GM18505 (cell line): ENCODE results near the gene ZNF772.
"Not testable (repeated sequence)": the region's sequence is repeated elsewhere in the genome, so short reads cannot be mapped to it uniquely, and the experiment has no call there.

Source experiments
- ATAC-seq: cut with Tn5 transposase; IDR thresholded peaks from one replicate; pipeline ENCODE4 v1.9.1; 2021; ENCODE audit not compliant: unreplicated experiment
- POLR2A ChIP-seq: IDR thresholded peaks from 4 replicates; pipeline ENCODE4 v1.6.1; 2011; ENCODE audit warnings: borderline replicate concordance; ENCODE audit not compliant: insufficient read depth, insufficient read length; ENCODE audit errors: extremely low read depth

Gene ZNF772

DNA sequence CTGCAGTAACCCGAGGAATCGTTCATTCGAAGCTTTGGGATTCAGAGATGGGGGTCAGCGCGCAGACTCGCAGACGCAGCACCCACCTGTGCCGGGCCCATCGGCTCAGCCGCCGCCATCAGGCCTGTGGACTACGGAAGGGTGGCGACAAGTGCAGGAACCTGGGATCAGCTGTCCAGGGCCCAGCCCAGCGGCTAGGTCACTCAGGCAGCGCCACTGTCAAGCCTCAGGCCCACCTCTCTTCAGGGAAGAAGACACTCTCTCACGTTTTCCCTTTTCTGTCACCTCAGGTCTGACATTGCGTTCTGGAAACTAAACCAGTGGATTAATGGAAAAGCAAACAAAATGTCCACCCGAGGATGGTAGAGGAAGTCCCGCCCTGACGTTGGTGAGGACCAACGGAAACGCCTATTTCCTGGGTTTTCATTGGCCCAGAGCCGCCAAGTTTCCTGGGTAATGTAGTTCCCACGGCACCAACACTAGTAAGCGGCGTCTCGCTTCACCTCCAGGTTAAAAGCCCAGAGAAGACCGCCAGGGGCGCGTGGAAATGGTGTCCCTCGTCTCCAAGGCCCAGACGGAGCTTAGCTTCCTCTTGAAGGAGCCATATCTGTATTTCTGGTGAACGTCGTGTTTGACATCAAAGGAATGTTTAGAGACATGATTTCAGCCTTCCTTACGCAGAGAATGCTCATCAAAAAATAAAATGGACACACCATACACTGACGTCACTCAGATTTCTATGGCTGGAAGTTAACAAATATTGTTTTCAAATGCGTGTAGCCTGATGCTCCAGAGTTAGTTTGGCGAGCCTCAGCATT lies at the start of gene ZNF772:
ZNF772 (minus strand) TSS at position 376 of the 818 bp plus-strand sequence; CDS start at position 119, 257 bp downstream.
- TF ChIP-seq POLR2A = peak; percentile 48
- ATAC-seq = peak; percentile 96

DNA sequence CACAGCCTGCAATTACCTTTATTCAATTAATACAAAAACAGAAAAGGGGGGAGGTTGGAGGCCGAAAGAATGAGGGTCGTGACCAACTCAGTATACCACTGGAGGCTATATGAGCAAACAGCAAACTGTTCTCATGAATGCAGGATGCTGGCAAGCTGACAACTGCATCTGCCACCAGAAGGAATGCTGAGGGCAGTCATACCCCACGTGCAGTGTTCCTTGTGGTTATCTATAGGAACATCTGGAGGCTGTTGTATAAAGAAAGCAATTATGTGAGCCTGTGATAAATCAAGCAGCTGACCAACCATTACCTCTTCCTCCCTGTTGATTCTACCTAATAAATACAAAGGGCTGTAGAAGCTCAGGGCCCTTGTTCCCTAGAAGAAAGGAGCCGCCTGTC lies 40.7 kb upstream of the ZNF772 start:
- ATAC-seq = not testable (repeated sequence)

DNA sequence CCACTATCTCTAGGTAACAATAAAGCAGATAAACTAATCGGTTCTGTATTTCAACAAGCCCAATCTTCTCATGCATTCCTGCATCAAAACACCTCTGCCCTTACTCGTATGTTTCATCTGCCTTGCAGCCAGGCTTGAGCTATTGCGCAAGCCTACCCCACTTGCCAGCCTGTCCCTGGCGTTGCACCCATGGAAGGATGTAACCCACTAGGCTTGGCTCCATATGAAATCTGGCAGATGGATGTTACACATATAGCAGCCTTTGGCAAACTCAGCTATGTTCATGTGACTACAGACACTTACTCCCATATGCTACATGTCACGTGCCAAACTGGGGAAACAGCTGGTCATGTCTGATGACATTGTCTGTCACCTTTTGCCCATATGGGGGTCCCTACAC lies 37.9 kb upstream of the ZNF772 start:
- ATAC-seq = no peak
- TF ChIP-seq POLR2A = no peak

DNA sequence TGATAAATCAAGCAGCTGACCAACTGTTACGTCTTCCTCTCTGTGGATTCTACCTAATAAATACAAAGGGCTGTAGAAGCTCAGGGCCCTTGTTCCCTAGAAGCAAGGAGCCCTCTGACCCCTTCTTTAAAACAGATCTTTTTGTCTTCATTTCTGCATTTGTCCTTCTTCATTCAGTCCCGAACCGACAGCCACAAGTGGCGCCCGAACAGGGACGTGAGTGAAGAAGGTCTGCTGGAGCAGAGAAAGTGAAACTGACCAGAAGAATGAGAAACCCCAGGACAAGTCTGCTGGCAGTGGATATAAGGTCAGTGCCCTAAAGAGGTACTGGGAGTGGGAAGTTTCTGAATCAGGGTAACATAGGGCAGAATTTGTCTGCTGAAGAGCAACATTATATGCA lies 35.5 kb upstream of the ZNF772 start:
- no peak for ATAC-seq
- TF ChIP-seq POLR2A = no peak

- ATAC-seq = no peak
- TF ChIP-seq POLR2A = no peak
Observed at GRCh38 chr19:57511484-57511883, 34.1 kb upstream of the ZNF772 start.

DNA sequence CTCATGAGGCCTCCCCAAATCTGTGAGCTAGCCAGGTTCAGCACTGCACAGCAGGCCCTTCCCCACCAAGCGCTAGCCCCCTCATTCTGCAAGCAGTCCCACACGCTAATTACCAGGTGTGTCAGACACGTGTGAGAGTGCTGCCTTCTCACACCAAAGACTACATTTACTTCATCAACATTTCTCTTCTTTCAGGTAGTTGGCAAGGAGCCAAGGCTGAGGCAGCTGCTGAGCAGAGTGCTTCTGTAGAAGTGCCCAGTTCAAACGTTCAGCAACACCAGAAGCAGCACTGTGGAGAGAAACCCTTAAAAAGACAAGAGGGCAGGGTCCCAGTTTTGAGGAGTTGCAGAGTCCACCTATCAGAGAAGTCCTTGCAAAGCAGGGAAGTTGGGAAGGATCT lies 28.8 kb upstream of the ZNF772 start:
- no peak for TF ChIP-seq POLR2A
- ATAC-seq = no peak

DNA sequence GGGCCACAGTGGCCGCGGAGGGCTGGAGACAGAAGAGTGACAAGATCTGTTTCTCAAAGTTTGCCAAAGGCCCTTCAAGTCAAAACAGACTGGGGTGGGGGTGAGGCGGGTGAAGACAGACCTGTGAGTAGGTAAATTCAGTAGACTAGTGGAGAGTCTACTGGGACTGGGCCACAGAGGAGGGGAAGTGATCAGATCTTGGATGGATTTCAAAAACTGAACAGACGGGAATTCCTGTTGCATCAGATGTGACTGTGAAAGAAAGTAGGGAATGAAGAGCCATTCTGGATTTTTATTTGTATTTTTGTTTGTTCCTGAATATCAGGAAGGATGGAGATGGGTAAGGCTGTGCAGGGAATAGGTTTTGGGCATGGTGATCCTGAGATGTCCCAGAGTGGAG lies 23.0 kb upstream of the ZNF772 start:
- ATAC-seq = peak; percentile 4

- peak; percentile 95 for ATAC-seq
- peak; percentile 90 for TF ChIP-seq POLR2A
Observed at GRCh38 chr19:57499680-57500395, 22.5 kb upstream of the ZNF772 start, which contains the start of gene ZNF773. TSS of gene ZNF773 (plus strand) at chr19:57499938. CDS start at chr19:57500081, 143 bp downstream.

DNA sequence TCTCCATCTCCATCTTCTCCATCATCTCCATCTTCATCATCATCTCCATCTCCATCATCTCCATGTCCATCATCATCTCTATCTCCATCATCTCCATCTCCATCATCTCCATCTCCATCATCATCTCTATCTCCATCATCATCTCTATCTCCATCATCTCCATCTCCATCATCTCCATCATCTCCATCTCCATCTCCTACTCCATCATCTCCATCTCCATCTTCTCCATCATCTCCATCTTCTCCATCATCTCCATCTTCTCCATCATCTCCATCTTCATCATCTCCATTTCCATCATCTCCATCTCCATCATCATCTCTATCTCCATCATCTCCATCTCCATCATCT lies 21.9 kb upstream of the ZNF772 start:
- ATAC-seq = not testable (repeated sequence)

DNA sequence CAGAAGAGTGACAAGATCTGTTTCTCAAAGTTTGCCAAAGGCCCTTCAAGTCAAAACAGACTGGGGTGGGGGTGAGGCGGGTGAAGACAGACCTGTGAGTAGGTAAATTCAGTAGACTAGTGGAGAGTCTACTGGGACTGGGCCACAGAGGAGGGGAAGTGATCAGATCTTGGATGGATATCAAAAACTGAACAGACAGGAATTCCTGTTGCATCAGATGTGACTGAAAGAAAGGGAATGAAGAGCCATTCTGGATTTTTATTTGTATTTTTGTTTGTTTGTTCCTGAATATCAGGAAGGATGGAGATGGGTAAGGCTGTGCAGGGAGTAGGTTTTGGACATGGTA lies 10.9 kb upstream of the ZNF772 start:
- ATAC-seq = not testable (repeated sequence)

GRCh38 chr19:57487477-57488298 lies 10.3 kb upstream of the ZNF772 start, which contains the start of gene ZNF419:
TSS of gene ZNF419 (plus strand) at chr19:57487750. CDS start at chr19:57487951, 201 bp downstream.
- TF ChIP-seq POLR2A = peak; percentile 77
- peak; percentile 96 for ATAC-seq

- ATAC-seq = no peak
- TF ChIP-seq POLR2A = no peak
Observed at GRCh38 chr19:57473646-57474045, 3.7 kb downstream of the ZNF772 start.

DNA sequence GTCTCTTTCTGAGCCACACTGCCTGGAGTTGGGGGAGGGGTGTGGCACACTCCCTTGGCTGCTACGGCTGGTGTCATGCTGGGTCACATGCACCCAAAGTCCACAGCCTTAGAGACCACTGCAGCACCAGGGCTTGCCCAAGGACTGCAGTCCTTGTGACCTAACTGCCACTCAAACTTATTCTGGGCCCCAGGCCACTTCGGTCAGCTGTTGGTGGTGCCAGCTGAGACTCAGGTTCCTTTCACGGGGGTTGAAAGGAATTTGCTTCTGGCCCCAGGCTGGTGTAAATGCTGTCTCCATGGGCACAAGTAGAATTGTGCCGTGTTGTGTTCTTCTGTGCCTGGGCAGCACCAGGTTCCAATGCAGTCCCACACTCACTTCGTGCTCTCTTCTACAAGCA lies 10.9 kb downstream of the ZNF772 start:
- ATAC-seq = no peak
- TF ChIP-seq POLR2A = no peak
